CD4-positive, alpha-beta T cell treated with Interleukin-6 at 100 ng/mL for 8 hours (primary cell): Measurements from ENCODE around the gene TMEM242.
A peak's percentile ranks its signal among the peaks of the same experiment; 100 is the strongest.

ENCODE experiments used
- DNase-seq: peaks from one replicate; pipeline ENCODE4 v3.0.0-alpha.2; 2020; ENCODE audit warnings: mixed read lengths, low spot score

Gene TMEM242

DNA sequence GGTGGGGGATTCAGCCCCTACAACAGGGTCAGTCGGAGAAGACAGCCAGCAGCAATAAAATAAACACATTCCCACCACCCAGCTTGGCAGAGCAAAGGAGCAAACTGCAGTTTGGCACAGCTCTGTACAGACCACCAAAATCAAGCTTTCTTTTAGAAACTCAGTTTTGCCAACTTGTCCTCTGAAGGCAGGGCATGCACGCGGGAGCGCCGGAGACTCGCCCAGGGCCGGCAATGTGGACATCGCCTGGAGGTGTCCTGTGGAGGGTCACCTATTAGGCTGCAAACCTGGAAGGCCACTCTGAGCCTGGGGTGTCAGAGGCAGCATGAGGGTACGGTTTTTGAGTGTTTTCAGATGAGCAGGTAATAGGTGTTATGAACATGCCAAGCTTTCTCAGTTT lies 34.7 kb downstream of the TMEM242 start:
- DNase-seq = no peak

DNA sequence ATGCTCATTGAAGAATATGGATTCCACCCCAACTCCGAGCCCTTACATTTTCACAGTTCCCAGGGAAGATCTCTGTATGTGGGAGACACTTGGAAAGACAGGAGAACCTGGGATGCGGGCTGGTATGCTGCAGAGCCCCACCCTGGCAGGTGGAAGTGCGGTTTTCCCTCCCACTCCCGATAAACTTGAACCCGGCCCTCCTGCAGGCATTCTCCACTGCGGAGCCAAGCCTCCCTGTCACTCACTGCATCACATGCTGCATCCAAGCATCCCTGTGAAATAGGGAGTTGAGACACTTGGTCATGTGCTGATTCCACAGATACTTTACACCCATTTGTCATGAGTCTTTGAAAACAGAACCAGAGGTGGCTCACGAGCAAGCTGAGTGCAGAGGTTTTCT lies 35.4 kb downstream of the TMEM242 start:
- DNase-seq = no peak

DNA sequence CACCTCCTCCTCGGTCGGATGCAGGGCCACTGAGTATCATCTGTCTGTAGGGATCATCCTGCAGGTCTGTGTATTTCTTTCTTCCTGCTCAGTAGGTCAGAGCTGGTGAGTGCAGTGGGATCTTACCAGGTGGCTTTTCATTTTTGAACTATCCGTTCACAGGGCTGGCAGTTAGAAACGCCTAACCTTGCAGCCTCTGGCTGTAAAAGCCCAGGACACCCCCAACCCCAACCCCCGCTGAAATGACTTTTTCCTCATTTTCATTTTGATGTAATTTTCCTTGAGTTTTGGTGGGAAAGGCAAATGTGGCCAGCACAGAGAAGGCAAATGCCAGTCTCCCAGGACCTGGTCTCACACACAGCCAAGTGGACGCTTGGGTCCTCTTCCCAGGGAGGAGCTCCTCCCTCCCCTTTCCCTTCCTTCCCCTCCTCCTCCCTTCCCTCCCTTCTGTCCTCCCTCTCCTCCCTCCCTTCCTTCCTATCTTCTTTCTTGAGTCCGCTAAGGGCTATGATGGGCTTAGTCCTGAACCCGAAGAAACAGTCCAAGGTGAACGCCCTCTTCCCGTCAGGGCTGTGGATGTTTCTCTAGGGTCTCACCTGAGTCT lies 36.0 kb downstream of the TMEM242 start:
- no peak for DNase-seq

DNA sequence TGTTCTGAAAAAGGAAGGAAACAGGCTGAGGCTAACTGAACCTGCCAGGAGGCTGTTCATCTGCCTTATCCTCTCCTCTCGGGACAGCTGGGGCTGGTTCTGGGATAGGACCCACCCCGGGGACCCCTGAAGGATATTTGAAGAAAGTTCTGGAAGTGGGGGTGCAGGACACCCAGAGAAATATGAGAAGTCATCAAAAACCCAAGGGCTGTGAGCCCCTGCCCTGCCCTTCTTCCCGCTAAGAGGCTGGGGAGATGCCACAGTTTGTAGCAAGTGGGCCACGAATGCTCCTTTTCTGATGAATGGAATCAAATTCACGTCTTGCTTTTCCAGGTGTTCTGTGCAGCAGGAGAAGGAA lies 37.9 kb downstream of the TMEM242 start:
- no peak for DNase-seq

DNA sequence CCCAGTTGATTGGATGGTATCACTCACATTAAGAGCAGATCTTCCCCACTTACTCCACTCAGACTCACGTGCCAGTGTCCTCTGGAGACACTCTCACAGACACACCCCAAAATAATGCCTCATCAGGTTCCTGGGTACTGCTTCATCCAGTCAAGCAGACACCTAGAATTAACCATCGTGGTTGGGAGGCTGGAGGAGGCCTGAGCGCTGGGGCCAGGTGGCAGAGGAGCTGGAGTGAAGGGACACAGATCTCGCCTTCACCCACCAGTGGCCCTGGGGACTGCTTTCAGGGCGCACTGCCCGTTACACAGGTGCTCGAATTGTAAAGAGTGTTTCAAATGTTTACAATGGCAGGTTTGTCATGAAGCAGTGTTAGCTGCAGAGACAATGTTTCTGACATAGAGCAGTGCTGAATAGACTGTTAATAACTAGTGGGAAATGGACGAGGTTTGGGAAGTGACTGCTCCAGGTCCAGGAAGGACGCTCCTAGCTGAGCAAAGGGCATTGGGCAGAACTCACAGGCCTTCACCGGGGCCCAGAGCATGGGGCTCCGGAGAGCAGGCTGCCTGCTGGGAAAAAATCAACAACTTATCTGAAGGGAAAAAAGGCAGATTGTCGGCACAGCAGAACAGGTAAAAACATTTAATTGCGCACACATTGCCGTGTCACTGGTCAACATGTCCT lies 38.4 kb downstream of the TMEM242 start:
- no peak for DNase-seq

DNA sequence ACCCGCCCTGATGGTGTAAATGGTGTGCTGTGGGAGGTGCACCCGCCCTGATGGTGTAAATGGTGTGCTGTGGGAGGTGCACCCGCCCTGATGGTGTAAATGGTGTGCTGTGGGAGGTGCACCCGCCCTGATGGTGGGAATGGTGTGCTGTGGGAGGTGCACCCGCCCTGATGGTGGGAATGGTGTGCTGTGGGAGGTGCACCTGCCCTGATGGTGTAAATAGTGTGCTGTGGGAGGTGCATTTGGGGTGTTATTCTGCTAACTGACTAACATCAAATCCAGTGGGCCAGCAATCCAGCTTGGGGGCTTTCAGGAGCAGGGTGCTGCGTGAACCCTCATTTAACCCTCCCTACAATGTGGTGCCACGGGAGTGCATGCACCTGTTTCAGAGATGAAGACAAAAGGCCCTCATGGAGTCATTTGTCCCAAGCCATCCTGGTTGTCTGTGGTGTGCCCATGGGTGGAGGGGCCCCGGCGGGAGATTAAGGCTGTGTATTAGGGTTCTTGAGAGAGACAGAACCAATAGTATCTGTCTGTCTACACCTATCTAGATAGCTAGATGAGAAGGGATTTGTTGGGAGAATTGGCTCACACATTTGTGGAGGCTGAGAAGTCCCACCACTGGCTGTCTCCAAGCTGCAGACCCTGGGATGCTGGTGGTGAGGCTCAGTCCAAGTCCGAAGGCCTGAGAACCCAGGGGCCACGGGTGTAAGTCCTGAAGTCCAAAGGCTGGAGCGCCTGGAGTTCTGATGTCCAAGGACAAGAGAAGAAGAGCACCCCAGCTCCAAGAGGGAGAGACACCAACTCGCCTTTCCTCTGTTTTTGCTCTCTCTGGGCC lies 39.2 kb downstream of the TMEM242 start:
- DNase-seq = no peak

DNA sequence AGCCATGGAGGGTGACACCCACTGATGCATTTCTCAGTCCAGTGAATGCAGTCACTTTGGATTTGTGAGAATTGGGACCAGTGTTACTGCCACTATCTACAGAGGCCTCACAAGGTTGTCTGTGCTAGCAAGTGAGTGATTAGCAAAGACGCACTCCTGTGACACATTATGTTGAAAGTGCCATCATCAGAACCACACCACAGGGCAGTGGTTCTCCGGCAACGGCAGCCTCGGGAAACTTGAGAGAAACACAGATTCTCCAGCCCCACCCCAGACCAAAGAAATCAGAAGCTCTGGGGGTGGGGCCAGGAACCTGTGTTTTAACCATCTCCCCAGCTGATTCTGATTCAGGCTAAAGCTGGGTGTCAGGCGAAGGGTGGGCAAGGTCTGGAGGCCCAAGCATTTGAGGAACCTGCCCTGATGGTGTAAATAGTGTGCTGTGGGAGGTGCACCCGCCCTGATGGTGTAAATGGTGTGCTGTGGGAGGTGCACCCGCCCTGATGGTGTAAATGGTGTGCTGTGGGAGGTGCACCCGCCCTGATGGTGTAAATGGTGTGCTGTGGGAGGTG lies 39.9 kb downstream of the TMEM242 start:
- no peak for DNase-seq

DNA sequence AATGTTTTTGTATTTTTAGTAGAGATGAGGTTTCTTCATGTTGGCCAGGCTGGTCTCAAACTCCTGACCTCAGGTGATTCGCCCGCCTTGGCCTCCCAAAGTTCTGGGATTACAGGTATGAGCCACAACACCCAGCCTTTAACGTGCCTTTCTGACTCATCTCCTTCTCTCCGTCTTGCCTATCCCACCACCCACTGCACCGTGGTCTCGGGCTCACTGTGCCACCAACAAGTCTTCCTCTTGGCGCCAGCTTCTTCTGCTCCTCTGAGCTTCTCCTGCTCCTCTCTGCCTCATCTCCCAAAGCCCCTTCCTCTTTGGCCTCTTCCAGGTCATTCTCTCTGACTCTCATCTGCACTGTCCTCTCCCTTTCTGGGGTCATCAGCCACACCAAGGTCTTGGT lies 41.0 kb downstream of the TMEM242 start:
- DNase-seq = no peak

DNA sequence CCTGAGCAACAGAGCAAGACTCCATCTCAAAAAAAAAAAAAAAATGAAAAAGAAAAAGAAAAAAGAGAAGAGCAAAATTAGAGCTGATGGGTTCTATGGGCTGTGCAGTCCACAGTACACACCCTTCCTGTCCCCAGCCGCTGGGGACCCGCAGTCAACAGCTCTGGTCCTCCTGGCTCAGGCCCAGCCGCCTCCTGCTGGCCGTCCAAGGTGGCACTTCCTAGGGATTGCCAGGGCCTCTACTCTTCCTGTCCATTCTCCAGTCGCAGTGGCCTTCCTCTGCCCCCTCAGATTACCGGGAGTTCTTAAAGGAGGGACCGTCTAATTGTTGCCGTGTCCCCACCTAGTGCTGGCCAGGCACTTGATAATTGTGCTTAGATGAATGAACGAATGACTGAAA lies 41.7 kb downstream of the TMEM242 start:
- no peak for DNase-seq

DNA sequence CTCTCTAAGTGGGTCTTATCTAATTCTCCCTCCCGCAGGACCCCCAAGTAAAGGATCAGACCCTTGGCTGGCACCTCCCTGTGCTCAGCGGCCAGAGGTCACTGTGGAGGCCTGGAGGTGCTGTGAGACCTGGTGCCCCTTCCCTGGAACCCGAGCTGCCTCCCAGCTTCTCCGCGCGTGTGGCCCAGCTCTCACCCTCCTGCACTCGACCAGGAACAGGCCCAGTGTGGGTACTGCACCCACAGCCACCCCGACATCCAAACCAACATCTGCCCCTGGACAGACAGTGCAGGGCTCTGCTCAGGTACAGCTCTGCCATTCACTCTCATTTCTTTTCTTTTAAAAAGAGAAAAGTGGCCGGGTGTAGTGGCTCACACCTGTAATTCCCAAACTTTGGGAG lies 42.4 kb downstream of the TMEM242 start:
- no peak for DNase-seq

DNA sequence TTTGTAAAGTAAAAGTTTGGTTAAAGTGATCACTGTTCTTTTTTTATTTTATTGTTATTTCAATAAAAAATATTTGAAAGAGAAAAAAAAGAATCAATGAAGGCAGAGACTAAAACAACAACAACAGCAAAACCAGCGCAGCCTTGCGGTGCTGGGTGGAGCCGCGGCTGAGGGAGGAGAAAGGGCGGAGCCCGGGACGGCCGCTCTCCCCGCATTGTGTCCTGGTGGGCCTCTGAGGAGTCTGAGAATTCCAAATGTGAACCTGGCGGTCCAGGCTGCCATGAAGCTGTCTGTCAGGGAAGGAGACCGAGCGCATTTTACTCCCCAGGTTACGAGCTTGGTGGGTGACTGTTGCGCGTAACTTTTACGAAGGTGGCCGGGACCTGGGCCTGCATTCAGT lies 43.2 kb downstream of the TMEM242 start:
- DNase-seq = no peak

DNA sequence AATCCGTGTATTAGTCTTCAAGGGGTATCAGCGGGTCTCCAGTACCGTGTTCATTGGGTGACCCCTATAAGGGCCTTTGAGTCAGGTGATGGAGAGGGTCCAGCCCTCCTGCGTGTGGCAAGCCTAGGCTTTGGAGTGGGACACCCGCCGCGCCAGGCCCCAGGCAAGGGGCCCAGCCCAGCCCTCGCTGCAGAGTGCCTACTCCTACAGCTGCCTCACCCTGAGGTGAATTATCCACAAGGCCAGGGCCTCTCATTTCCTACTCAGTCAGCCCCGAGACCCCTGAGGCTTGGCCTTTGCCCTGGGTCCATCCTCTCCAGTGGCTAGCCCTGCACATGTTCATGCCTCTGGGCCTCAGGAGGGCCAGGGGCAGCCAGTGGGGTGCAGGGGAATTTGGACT lies 45.1 kb downstream of the TMEM242 start:
- DNase-seq = no peak

DNA sequence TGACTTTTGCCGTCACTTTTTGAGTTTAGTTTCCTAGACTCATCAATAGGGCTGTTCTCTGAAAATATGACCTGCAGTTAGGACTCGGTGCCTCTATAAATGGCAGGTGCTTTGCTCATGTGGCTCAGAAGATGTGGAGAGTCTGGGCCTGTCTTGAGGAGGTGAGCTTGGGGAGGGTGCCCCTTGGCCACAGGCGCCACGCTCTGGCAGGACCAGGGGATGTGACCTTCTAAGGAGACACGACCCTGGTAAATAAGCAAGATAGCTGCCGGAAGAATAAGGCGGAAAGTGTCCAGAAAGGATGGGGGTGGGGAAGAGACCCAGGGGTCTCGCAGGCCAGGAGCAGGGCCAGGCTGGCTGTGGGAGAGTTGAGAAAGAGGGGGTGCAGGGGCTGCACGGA lies 46.6 kb downstream of the TMEM242 start:
- no peak for DNase-seq

DNA sequence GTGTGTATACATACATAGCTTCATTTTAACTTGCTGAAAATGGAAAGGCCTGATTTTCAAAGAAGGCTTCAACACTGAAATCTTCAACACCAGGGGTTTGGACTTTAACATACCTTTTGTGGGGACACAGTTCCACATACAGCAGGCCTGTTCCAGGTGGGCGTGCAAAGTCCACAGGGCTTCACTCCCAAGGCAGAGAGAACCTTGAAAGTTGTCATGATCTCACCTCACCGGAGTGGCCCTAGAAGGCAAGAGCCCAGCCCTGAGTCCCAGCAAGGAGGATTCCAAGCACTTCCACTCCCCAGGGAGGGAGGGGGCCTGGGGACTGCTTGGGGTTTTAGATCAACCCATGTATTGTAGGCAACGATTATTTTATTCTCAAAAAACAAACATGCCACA lies 47.2 kb downstream of the TMEM242 start:
- no peak for DNase-seq

DNA sequence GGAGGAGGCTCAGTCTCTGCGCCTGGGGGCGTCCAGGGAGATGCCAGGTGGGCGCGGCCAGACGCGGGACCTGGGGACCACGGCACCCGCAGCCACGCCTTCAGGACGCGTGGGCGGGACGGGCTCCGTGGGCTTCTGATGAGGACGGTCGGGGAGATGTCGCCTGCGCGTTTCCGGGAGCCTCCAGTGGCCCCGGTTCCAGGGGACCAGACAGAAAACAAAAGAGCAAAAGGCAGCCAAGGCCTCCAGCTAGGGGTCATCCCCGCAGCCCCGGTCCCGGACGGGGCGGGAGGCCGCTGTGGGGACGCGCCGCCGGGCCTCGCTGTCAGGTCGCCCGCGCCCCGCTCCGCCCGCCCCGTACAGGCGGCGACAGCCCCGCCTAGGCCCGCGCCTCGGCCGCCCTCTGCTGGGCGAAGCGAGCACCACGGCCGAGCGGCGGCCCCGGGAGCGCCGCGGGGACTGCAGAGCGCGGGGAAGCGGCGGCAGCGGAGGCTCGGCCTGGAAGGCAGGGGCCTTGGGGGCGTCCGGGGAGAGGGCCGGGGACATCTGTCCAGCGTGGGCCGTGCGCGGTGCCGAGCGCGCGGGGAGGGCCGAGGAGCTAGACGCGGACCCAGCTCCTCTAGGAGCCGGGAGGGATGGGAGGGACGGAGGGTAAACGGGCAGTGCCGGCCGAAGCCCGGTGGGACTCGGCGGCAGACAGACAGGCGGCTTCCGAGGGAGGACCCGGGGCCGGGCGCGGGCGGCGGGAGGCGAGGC lies 48.7 kb downstream of the TMEM242 start:
- DNase-seq = peak; percentile 73

DNA sequence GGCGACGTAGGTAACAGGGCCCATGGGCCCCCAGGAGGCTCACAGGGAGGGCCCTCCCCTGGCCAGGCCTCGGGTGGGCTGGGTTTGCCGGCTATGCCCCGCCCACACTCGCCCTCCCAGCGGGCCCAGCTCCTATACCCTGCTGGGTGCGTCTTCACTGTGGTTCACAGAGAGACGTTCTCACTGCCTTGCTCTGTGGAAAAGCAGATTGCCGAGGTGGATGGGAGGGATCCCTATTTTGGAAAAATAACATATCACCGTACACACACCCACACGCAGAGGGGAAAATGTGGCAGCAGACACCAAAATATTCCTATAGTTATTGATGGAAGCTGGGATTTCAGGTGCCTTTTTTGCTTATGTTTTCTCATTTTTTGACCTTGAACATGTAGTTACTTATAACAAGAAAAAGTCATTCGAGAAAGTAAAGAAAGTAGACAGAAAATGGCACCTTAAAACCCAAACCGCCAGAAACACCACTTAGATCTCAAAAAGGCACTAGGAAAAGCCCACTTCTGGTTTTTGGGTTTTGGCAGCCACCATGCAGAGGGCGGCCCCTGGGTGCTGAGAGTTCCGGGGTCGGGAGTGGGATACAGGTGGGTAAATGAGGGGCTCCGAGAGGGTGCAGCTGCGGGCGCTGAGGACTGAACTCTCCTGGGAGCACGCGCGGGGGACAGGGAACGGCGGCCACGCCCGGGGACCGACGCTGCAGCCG lies 49.4 kb downstream of the TMEM242 start:
- DNase-seq = peak; percentile 61

DNA sequence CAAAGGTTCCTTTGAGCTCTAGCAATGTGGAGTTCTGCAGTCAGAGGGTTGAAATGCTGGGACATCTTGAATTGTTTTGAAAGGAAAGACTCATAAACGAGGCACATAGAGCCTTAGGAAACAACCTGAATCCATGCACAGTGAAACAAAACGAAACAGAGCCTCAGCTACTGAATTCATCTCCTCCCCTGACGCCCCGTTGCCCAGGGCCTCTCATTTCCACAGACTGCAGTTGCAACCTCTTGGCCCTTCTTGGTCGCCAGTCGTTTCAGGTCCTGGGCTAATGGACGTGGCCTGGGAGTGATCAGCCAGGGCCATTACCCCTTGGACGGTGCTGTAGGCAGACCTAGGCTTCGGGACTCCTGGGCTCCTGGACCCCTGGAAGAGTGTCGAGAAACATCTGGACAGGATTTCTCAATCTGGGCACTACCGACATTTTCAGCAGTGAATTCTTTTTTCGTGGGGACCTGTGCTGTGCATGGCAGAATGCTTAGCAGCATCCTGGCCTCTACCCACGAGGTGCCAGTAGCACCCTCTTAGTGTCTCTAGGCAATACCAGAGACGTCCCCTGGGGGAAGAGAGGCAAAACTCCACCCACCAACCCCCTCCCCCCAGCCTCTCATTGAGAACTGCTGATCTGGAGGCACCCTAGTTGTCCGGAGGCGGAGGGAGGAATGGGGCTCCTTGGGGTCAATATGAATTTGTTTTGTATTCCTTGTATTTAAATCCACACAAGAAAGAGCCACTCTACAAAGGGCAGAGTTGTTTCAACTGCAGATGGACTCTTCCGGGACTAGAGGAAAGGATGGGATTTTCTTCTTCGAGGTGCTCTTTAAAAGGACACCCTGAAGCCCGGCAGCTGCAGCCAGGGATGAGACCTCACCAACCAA lies 50.2 kb downstream of the TMEM242 start:
- DNase-seq = no peak

DNA sequence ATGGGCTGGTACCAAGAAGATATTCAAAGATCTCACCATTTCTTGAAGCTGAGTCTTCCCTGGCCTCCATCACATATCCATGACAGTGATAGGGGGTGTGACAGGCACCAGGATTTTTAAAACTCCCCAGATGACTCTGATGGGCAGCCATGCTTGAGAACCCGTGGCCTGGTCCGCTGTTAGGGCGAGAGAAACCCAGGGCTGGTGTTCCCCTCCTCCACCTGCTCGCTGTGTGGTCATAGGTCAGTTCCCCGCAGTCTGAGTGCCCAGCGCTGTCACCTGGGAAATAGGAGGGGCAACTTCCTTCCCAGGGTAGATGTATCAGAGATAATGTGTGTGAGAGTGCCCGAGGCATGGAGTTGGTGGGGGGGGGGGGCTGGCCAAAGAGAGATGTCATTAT lies 50.9 kb downstream of the TMEM242 start:
- no peak for DNase-seq

DNA sequence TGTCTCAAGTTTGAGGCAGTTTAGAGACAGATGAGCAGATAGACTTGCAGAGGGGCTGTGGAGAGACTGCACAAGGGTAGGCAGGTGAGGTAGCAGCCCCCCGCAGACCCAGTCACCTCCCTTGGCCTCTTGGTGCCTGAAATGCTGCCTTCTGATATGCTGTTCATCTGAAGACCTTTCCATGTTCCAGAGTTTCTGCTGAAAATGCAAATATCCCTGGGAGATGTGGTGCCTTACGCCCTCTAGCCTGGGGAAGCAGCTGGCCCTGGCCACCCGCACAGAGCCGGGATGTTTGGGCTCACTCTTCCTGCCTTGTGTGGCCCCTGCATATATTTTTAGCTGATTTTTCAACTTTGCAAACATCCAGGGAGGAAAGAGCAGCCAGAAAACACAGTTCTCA lies 51.4 kb downstream of the TMEM242 start:
- no peak for DNase-seq

DNA sequence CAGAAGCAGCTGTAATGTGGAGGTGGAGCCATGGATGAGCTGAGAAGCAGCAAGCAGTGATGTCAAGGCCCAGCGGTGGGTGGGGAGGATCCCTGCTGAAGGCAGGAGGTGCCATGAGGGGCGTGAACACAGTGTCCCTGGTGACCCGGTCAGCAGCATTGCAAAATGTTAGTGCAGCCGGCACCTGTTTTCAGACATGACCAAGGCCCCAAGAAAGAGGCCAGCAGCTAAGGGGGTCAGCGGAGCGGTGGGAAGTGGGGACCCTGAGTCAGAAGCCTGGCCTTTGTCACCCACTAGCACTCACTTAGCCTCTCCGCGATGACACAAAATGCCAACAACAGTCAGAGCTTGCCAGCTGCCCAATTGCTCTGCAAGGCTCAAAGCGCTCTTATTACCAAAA lies 51.9 kb downstream of the TMEM242 start:
- DNase-seq = no peak

DNA sequence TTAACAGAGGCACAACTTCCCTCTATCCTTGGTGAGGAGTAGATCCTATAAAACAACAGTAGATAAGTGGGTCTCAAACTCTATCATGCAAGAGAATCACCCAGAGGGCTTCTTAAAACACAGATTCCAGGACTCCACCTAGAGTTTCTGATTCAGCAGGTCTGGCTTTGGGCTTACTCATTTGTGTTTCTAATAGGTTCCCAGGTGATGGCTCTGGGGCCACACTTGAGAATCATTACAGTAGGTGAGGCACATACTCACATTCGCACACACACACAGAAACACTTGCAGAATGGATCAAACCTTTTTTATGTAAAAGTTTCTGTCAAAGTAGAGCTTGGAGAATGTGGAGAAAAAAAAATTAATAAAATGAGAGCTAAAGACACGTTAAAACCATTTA lies 52.4 kb downstream of the TMEM242 start:
- DNase-seq = no peak
